AG04450 (cell line): ENCODE data around the gene PXK. TPM values are rescaled to one million over a fixed set of nuclear protein-coding genes. Genes with fewer than 3 reads are reported as not detected.
"Not testable (repeated sequence)": the region's sequence is repeated elsewhere in the genome, so short reads cannot be mapped to it uniquely, and the experiment has no call there.

Experiments used
- CTCF ChIA-PET: fragments of 300-600, 350-600 bp; formaldehyde crosslinking; extraction: SDS; loops from one replicate; lab custom pipeline; 2022; ENCODE audit warnings: antibody characterized with exemption, inconsistent platforms; lab: Charles Lee
- POLR2A ChIA-PET: fragments of 350-600 bp; formaldehyde crosslinking; extraction: SDS; loops from one replicate; lab custom pipeline; 2021; ENCODE audit warnings: antibody characterized with exemption, inconsistent platforms; lab: Yijun Ruan, JAX
- DNase-seq: peaks from one replicate; pipeline ENCODE4 v3.0.0-alpha.2; 2011; ENCODE audit warnings: low read depth, low spot score
- H3K27ac ChIP-seq: one replicate; pipeline ENCODE4 v1.5.1; 2012; ENCODE audit warnings: low read depth, low read length, control low read depth
- H3K27me3 ChIP-seq: one replicate; pipeline ENCODE4 v1.6.0; 2012; ENCODE audit warnings: low read length; ENCODE audit not compliant: control insufficient read depth, insufficient read depth
- H3K4me3 ChIP-seq: 2 replicates; pipeline ENCODE4 v1.5.1; 2011; ENCODE audit warnings: mild to moderate bottlenecking, low read depth, low read length, control low read depth
- H3K9me3 ChIP-seq: 2 replicates; pipeline ENCODE4 v1.5.1; 2012; ENCODE audit warnings: low read length; ENCODE audit not compliant: control insufficient read depth, insufficient read depth
- polyA minus RNA-seq: library from RNA; depleted of rRNA, polyadenylated mRNA; stranded (reverse); fragments of >200 nt; gene quantifications from 2 replicates; pipeline ENCODE4 v1.2.3, GENCODE V29; 2011; rRNA and poly(A)+ RNA removed
- polyA plus RNA-seq: library from polyadenylated mRNA; depleted of rRNA; stranded (reverse); fragments of >200 nt; gene quantifications from 2 replicates; pipeline ENCODE4 v1.2.3, GENCODE V29; 2011; rRNA removed
- TF ChIP-seq, protein P1 (sequence below): IDR thresholded peaks from 2 replicates; pipeline ENCODE4 v1.5.1; 2011; ENCODE audit warnings: low read depth, low read length, control low read depth, inconsistent platforms

Gene PXK
- polyA plus RNA-seq, result 56.6 and 70.3 TPM in 2 replicates
- 47.1 and 50.1 TPM in 2 replicates for polyA minus RNA-seq

DNA sequence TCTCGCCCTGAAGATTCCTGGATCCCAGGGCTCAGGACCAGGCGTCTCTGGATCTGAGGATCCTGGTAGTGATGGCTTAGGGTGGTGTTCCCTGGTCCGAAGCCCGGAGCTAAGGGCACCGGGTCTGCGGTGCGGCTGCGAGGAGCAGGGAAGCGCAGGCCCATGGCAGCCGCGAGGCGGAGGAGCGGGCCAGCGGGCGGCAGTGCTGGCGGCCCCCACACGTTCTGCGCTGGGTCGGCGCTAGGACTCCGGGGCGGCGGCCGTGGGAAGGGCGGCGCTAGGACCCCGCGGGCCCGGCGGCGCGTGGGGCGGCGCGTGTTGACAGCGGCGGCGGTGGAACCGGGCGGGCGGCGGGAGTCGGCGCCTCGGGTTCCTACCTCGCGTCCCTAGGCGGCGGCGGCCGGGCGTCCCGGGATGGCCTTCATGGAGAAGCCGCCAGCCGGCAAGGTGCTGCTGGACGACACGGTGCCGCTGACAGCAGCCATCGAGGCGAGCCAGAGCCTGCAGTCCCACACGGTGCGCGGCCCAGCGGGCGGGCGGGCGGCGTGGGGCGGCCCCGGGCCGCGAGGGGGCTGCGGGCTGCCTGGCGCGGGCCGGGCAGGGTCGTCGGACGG lies at the start of gene PXK:
PXK (plus strand) TSS at position 318 of the 614 bp plus-strand sequence; CDS start at position 415, 97 bp downstream.
- CTCF ChIA-PET, result interaction anchor here (0.5 to 0.7 kb wide), 4 partner anchors 42 to 1267 kb away, joined by 3 to 15 read pairs (median 4); no protein-coding TSS in a partner anchor
- Histone ChIP-seq H3K9me3 (no peaks in the 10 kb centered on the region; the same call in 1 of the 2 replicates), H3K4me3 (peak within 1 kb of the TSS; percentile 84), H3K27me3 (no peaks in the 10 kb centered on the region), H3K27ac (peak within 1 kb of the TSS; percentile 60)
- DNase-seq, result no peak
- POLR2A ChIA-PET, result interaction anchor here (0.6 kb wide), 1 partner anchor 54 kb away, joined by 3 read pairs; no protein-coding TSS in a partner anchor
- TF ChIP-seq, protein P1, sequence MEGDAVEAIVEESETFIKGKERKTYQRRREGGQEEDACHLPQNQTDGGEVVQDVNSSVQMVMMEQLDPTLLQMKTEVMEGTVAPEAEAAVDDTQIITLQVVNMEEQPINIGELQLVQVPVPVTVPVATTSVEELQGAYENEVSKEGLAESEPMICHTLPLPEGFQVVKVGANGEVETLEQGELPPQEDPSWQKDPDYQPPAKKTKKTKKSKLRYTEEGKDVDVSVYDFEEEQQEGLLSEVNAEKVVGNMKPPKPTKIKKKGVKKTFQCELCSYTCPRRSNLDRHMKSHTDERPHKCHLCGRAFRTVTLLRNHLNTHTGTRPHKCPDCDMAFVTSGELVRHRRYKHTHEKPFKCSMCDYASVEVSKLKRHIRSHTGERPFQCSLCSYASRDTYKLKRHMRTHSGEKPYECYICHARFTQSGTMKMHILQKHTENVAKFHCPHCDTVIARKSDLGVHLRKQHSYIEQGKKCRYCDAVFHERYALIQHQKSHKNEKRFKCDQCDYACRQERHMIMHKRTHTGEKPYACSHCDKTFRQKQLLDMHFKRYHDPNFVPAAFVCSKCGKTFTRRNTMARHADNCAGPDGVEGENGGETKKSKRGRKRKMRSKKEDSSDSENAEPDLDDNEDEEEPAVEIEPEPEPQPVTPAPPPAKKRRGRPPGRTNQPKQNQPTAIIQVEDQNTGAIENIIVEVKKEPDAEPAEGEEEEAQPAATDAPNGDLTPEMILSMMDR, result peak; percentile 18; the same call in 1 of the 2 replicates

DNA sequence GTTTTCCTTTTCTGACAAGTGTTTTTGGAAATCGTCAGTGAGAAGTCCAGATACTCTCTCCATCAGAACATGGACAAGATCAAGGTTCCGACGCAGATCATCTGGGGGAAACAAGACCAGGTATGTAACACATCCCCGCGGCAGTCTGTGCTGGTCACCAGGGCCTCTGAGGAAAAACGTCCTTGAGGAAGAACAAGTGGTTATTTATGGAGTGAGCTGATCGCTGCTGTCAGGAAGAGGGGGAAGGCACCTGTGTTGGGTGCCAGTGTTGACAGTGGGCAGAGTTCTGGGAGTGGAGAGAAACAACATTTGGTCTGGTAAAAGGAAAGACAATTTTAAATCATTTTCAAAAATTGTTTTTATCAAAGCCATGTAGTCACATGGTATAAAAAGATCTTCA lies 47.4 kb upstream of the PXK start:
- Histone ChIP-seq H3K27ac (no peak overlapping the region), H3K9me3 (no peaks in the 10 kb centered on the region; the same call in 1 of the 2 replicates), H3K27me3 (no peaks in the 10 kb centered on the region), H3K4me3 (no peak overlapping the region)
- ChIA-PET CTCF (interaction anchor here (1.0 kb wide), 1 partner anchor 21 kb away, joined by 6 read pairs; the partner anchor contains the start of genes HTD2 and RPP14), POLR2A (no interaction called here)
- TF ChIP-seq, protein P1, result no peak
- DNase-seq, result no peak

DNA sequence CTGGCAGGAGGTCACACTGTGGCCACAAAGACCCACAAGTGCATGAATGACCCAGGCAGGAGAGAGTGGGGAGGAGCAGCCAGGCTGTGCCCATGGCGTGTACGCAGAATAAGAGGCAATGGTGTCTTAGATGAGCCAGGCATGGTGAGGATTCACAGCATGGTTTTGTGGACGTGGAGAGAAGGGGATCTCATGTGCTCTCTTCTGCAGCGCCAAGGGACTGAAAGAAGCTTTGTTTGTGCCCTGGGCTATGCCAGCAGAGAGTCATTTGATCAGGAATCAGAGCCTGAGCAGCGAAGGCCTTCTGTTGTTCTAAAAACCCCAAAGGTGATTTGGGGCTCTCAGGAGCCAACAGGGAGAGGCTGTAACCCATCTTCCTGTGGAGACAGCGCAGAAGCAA lies 45.3 kb upstream of the PXK start:
- no peaks in the 10 kb centered on the region for H3K27me3 ChIP-seq
- no peak overlapping the region for H3K27ac ChIP-seq
- TF ChIP-seq, protein P1, result no peak
- ChIA-PET POLR2A (no interaction called here), CTCF (interaction anchor here (0.6 to 1.1 kb wide), 3 partner anchors 19 to 122 kb away, joined by 3 to 6 read pairs (median 3); partner anchors contain the start of genes HTD2 and RPP14)
- H3K9me3 ChIP-seq, result peaks cover 3% of the 10 kb centered on the region; the same call in 1 of the 2 replicates
- no peak overlapping the region for H3K4me3 ChIP-seq
- DNase-seq, result no peak

DNA sequence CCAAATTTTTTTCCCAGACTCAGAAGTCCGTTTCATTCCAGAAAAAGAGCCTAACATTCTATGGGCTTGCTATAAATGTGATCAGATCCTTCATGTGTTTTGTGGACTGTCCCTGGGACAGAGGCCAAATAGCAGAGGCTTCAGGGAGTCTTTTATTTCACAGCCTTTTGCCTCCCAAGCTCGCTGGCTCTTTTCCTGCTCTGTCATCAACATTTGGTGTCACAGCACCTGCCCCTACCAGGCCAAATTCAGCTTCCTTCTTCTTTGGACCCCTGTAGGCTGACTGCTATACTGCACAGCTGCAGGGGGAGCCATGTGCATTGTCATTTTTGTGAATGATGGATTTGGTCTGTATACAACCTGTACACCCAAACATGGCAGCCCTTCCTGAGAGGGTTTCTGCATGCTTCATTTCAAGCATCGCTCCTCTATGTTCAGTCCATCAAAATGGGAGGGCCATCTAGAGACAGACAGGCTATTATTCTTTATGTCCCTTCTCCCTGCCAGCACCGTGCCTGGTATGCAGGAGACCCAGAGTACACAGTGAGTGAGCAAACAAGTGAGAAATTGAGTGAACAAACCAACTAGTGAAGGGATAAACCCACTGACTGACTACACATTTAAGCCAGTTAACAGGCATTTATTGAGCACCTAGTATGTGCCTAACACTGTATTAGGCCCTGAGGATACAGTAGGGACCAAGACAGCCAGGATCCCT lies 44.5 kb upstream of the PXK start:
- CTCF ChIA-PET, result interaction anchor here (0.6 to 1.1 kb wide), 4 partner anchors 18 to 122 kb away, joined by 3 to 6 read pairs (median 3); partner anchors contain the start of genes HTD2 and RPP14

DNA sequence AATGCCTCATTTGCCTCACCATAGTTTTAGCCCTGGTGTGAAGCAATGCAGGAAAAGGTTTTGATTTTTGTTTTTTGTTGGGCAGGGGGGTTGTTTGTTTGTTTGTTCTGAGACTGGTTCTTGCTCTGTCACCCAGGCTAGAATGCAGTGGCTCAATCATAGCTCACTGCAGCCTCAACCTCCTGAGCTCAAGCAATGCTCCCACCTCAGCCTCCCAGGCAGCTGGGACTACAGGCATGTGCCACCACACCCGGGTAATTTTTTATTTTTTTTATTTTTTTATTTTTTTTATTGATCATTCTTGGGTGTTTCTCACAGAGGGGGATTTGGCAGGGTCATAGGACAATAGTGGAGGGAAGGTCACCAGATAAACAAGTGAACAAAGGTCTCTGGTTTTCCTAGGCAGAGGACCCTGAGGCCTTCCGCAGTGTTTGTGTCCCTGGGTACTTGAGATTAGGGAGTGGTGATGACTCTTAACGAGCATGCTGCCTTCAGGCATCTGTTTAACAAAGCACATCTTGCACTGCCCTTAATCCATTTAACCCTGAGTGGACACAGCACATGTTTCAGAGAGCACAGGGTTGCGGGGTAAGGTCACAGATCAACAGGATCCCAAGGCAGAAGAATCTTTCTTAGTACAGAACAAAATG lies 43.6 kb upstream of the PXK start:
- CTCF ChIA-PET, POLR2A ChIA-PET, H3K27me3 ChIP-seq, H3K9me3 ChIP-seq, H3K27ac ChIP-seq, H3K4me3 ChIP-seq, DNase-seq: not testable (repeated sequence)

More for the DNA sequence above, 44.5 kb upstream of the PXK start:
- H3K4me3 ChIP-seq, result no peak overlapping the region
- TF ChIP-seq, protein P1, result no peak
- H3K9me3 ChIP-seq, result peaks cover 3% of the 10 kb centered on the region; the same call in 1 of the 2 replicates
- POLR2A ChIA-PET, result no interaction called here
- no peaks in the 10 kb centered on the region for H3K27me3 ChIP-seq
- no peak for DNase-seq
- no peak overlapping the region for H3K27ac ChIP-seq

DNA sequence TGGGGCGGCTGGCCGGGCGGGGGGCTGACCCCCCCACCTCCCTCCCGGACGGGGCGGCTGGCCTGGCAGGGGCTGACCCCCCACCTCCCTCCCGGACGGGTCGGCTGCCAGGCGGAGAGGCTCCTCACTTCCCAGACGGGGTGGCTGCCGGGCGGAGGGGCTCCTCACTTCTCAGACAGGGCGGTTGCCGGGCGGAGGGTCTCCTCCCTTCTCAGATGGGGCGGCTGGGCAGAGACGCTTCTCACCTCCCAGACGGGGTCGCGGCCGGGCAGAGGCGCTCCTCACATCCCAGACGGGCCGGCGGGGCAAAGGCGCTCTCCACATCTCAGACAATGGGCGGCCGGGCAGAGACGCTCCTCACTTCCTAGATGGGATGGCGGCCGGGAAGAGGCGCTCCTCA lies 42.2 kb upstream of the PXK start:
- H3K27me3 ChIP-seq, DNase-seq, H3K9me3 ChIP-seq, POLR2A ChIA-PET, H3K27ac ChIP-seq, CTCF ChIA-PET, H3K4me3 ChIP-seq: not testable (repeated sequence)
